HL-60 (cell line): ENCODE data around the gene PIK3R5.

Experiments used
- DNase-seq, 2 experiments: peaks; one replicate each; pipeline ENCODE4 v3.0.0-alpha.2; 2010 to 2020; ENCODE audit warnings: low read depth in 1 of 2, low spot score in 1 of 2
- H3K27ac ChIP-seq: fragments of 250-450 bp; sonication (Bioruptor Pico); replicated peaks from 2 replicates; pipeline ENCODE4 v1.5.1; 2020; ENCODE audit warnings: mild to moderate bottlenecking, moderate library complexity
- H3K27me3 ChIP-seq: fragments of 250-450 bp; sonication (Bioruptor Pico); 2 replicates; pipeline ENCODE4 v1.5.1; 2021; ENCODE audit warnings: mild to moderate bottlenecking, moderate library complexity; ENCODE audit not compliant: insufficient read depth, poor library complexity, severe bottlenecking
- H3K4me3 ChIP-seq: replicated peaks from 2 replicates; pipeline ENCODE4 v1.5.1; 2011; ENCODE audit warnings: mild to moderate bottlenecking, control low read depth, low read length; ENCODE audit not compliant: insufficient read depth
- CTCF ChIP-seq: IDR thresholded peaks from one replicate; pipeline ENCODE4 v1.5.1; 2011; ENCODE audit warnings: low read length, control low read depth, inconsistent platforms; ENCODE audit not compliant: insufficient read depth
- GABPA ChIP-seq: IDR thresholded peaks from 2 replicates; pipeline ENCODE4 v1.6.1; 2012; ENCODE audit warnings: low read depth
- POLR2AphosphoS5 ChIP-seq: IDR thresholded peaks from 2 replicates; pipeline ENCODE4 v1.6.1; 2012; ENCODE audit warnings: low read depth
- REST ChIP-seq: IDR thresholded peaks from 2 replicates; pipeline ENCODE4 v1.6.1; 2012; ENCODE audit warnings: low read depth; ENCODE audit not compliant: insufficient replicate concordance
- SPI1 ChIP-seq: IDR thresholded peaks from 2 replicates; pipeline ENCODE4 v1.6.1; 2012; ENCODE audit warnings: low read depth, mild to moderate bottlenecking, borderline replicate concordance

PIK3R5 gene

GRCh38 chr17:8849311-8850041 is 116.0 kb downstream of the PIK3R5 start:
- no peak overlapping the region for H3K27ac ChIP-seq
- peak in 1 of 2 experiments; percentile 60 for DNase-seq
- TF ChIP-seq REST: no peak
- peak; percentile 27; the same call in 1 of the 2 replicates for TF ChIP-seq SPI1
- no peaks in the 10 kb centered on the region for H3K27me3 ChIP-seq
- no peak overlapping the region for H3K4me3 ChIP-seq

- TF ChIP-seq SPI1 (no peak), CTCF (no peak), POLR2AphosphoS5 (no peak), REST (no peak), GABPA (no peak)
- DNase-seq: no peak
- Histone ChIP-seq H3K4me3 (no peak overlapping the region), H3K27me3 (no peaks in the 10 kb centered on the region), H3K27ac (no peak overlapping the region)
These were observed 117.6 kb downstream of the PIK3R5 start for GRCh38 chr17:8847891-8848290.

GRCh38 chr17:8846768-8847211 is 118.7 kb downstream of the PIK3R5 start:
- TF ChIP-seq CTCF: no peak
- no peak for TF ChIP-seq GABPA
- TF ChIP-seq POLR2AphosphoS5: no peak
- TF ChIP-seq REST: no peak
- TF ChIP-seq SPI1: no peak
- H3K4me3 ChIP-seq: no peak overlapping the region
- no peak overlapping the region for H3K27ac ChIP-seq
- peak in 1 of 2 experiments; percentile 27 for DNase-seq
- H3K27me3 ChIP-seq: no peaks in the 10 kb centered on the region
